NCI-H774 (cell line): ENCODE data around the gene DBNDD1.
"Not testable (repeated sequence)": the region's sequence is repeated elsewhere in the genome, so short reads cannot be mapped to it uniquely, and the experiment has no call there.

ENCODE experiments used
- DNase-seq: peaks from one replicate; lab custom pipeline; 2025; lab: John Stamatoyannopoulos, UW

Gene DBNDD1

GRCh38 chr16:90011508-90011819 is 7.8 kb downstream of the DBNDD1 start:
- no peak for DNase-seq

- no peak for DNase-seq
These were observed 8.4 kb downstream of the DBNDD1 start for GRCh38 chr16:90010676-90011507.

GRCh38 chr16:90009172-90009899 is 9.9 kb downstream of the DBNDD1 start:
- DNase-seq: no peak

GRCh38 chr16:90008708-90009145 is 10.5 kb downstream of the DBNDD1 start:
- no peak for DNase-seq

- not testable (repeated sequence) for DNase-seq
These were observed 11.5 kb downstream of the DBNDD1 start for GRCh38 chr16:90007635-90008234.

GRCh38 chr16:90007015-90007414 is 12.2 kb downstream of the DBNDD1 start:
- no peak for DNase-seq

- no peak for DNase-seq
These were observed 13.1 kb downstream of the DBNDD1 start for GRCh38 chr16:90005956-90006663.

GRCh38 chr16:90004577-90004976 is 14.7 kb downstream of the DBNDD1 start:
- DNase-seq: no peak

- no peak for DNase-seq
These were observed 16.5 kb downstream of the DBNDD1 start for GRCh38 chr16:90002759-90003158.

GRCh38 chr16:90001761-90002503 is 17.3 kb downstream of the DBNDD1 start:
- no peak for DNase-seq

- DNase-seq: no peak
These were observed 18.4 kb downstream of the DBNDD1 start for GRCh38 chr16:90000733-90001427.

GRCh38 chr16:89999831-90000574 is 19.3 kb downstream of the DBNDD1 start:
- no peak for DNase-seq

- DNase-seq: no peak
These were observed 23.1 kb downstream of the DBNDD1 start for GRCh38 chr16:89996178-89996489.

- DNase-seq: not testable (repeated sequence)
These were observed 23.6 kb downstream of the DBNDD1 start for GRCh38 chr16:89995475-89996177.

- DNase-seq: peak; percentile 67
These were observed 24.4 kb downstream of the DBNDD1 start for GRCh38 chr16:89994721-89995474.

- DNase-seq: no peak
These were observed 24.9 kb downstream of the DBNDD1 start for GRCh38 chr16:89994389-89994720.

- no peak for DNase-seq
These were observed 25.3 kb downstream of the DBNDD1 start for GRCh38 chr16:89993971-89994370.

- DNase-seq: no peak
These were observed 25.9 kb downstream of the DBNDD1 start for GRCh38 chr16:89993377-89993776.

- DNase-seq: no peak
These were observed 28.5 kb downstream of the DBNDD1 start for GRCh38 chr16:89990799-89991198.
